Mammary epithelial cell (primary cell): ENCODE measurements around the gene TMEM120B.

ENCODE experiments used
- CTCF ChIP-seq, 2 donors: IDR thresholded peaks in 1 of 2; conservative IDR thresholded peaks in 1 of 2; 2 replicates each; pipeline ENCODE4 v1.5.1; 2011 to 2012; ENCODE audit warnings: inconsistent platforms in 2 of 2, low read length in 2 of 2, mild to moderate bottlenecking in 2 of 2, control low read depth in 1 of 2, low read depth in 1 of 2; ENCODE audit not compliant: insufficient read depth in 1 of 2; ENCODE audit errors: extremely low read depth in 1 of 2
- EZH2 ChIP-seq: IDR thresholded peaks from 2 replicates; pipeline ENCODE4 v1.6.1; 2012; ENCODE audit warnings: low read length, inconsistent platforms, borderline replicate concordance

DNA sequence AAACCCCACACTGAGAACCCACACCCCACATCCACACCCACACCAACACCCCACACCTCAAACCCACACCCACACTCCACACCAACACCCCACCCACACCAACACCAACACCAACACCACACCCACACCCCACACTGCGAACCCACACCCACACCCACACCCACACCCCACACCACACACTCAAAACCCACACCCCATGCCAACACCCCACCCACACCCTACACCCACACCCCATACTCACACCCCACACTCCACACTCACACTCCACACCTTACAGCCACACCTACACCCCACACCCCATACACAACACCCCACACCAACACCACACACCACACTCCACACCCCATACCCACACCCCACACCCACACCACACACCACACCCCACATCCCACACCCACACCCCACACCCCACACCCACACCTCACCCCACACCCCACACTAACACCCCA is 38.0 kb downstream of the TMEM120B start:
- TF ChIP-seq CTCF (conservative IDR thresholded peaks at IDR 0.05 in 1 of 2, IDR thresholded peaks at IDR 0.05 in 1 of 2; ENCODE audit: extremely low read depth in 1 of 2, insufficient read depth in 1 of 2, low read depth in 1 of 2, low read length in 2 of 2) (no peak), EZH2 (no peak)
